NT2/D1 (cell line): ENCODE data around the gene CRTAC1.

ENCODE experiments used
- SUZ12 ChIP-seq: IDR thresholded peaks from 2 replicates; pipeline ENCODE4 v1.6.1; 2011; ENCODE audit not compliant: insufficient read length, insufficient read depth; ENCODE audit errors: extremely low read depth
- YY1 ChIP-seq: IDR thresholded peaks from 2 replicates; pipeline ENCODE4 v1.6.1; 2011; ENCODE audit not compliant: insufficient read length, insufficient read depth
- ZNF274 ChIP-seq: IDR thresholded peaks from 2 replicates; pipeline ENCODE4 v1.6.1; 2011; ENCODE audit warnings: mild to moderate bottlenecking, low read depth, low read length

DNA sequence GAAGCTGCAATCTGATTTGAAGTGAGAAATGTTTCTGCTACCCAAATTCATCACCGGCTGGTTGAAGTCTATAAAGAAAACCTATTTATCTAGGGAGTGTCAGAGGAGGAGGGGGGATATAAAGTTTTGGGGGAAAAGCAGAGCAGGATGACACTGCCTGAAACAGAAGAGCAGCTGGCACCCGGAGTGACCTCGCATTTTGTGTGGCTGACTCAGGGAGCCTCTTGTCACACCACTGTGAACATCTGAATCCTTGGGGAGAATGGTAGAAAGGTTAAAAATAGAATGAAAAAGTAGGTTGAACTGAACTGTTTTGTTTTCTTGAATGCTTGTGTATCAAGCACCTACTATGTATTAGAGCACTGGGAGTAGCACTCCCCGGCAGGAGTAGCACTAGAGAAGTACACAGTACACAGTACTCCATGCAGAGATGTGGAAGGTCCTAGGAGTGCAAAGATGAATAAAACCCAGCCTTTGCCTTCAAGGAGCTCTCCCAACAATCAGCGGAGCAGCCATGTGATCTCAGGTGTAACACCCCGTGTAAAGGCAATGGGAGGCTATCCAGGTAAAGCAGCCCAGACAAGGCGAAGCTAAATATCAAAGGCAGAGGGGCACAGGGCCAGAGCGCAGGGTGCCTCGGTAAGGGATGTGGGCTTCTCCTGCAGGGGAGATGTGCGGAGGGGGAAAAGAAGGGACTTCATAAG is 13.5 kb downstream of the CRTAC1 start:
- TF ChIP-seq ZNF274 (no peak), YY1 (no peak), SUZ12 (no peak)
